Left forelimb (tissue), 1 donor: ENCODE measurements around the gene SLC35D1.
A peak's percentile ranks its signal among the peaks of the same experiment; 100 is the strongest.
"Not testable (repeated sequence)": the region's sequence is repeated elsewhere in the genome, so short reads cannot be mapped to it uniquely, and the experiment has no call there.

Source experiments
- DNase-seq: peaks from one replicate; pipeline ENCODE4 v3.0.0-alpha.2; 2018; ENCODE audit warnings: low spot score

The SLC35D1 gene

DNA sequence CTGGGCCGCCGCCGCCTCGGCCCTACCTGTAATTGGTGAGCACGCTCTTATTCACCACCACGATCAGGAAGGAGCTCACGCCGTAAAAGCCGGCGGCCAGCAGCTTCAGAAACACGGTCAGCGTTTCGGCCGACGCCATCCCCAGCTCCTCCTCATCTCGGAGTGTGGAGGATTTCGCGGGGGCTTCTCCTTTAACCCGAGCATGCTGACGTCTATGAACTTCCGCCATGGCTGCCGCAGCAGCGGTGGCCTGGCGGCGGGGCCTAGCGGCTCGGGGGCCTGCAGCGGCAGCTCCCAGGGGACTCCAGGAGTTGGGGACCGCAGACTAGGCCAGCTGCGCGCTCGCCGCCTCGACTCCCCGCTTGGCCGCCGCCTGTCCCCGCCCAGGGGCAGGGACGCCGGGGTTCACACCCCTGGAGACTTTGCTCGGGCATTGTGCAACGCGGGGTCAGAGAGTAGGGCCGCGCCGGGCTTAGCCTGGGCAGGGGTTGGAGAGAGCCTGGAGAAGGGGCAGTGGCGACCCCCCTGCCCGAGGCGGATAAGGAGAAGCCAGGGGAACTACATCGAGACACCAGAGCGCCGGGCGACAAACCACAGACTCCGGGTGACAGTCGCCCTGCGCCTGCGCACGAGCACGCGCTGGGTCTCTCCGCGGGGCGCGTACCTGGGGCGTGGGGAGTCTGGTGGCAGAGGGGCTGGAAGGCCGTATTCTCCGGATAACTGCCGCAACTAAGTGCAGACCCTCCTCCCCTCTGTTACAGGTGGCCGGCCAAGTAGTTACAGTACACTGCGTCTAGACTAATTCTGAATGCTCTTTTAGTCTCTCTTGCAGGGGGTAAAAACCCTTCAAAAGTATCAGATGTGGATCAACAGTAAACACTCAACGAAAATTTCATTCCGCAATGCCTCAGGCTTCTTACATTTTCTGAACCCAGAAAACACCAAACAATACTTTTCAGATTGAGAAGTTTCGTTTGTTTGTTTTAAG lies at the start of gene SLC35D1:
Gene SLC35D1, minus strand, starts transcription at position 364 of the 988 bp plus-strand sequence. Its CDS starts 135 bp downstream, at position 229.
- peak; percentile 90 for DNase-seq

DNA sequence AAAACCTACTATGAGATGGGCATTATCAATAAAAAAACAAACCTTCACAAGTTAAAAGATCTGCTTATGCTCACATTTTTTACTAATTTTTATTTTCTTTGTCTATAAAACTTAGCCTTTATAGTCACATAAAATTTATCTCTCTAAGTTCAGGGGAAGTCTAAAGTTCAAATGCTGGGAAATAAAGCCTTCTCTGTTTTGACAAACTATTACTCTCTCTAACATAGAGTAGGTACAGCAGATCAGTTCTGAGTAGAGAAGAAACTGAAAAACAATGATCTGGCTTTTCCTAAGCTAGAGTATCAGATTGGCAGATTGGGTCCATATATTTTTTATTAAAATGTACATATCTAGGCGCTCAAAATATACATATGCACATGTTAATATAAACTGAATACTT lies 49.6 kb upstream of the SLC35D1 start:
- no peak for DNase-seq

DNA sequence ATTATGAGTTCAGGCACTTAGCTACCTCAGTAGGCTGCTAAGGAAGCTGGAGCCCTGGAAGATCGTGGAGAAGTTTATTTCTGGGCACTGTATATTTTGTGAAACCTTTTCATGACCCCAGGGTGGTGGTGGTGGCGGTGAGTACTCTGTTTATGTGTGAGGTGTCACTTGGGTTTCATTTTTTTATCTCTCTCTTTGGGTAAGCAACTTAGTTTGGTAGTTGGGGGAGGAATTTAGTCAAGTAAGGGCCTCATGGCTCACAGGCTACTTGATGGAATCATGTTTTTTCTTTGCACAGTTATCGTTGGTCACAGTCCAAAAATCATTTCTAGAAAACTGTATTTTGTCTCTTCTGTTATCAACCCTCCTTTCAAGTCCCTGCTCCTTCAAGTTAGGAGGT lies 46.9 kb upstream of the SLC35D1 start:
- DNase-seq, result no peak

DNA sequence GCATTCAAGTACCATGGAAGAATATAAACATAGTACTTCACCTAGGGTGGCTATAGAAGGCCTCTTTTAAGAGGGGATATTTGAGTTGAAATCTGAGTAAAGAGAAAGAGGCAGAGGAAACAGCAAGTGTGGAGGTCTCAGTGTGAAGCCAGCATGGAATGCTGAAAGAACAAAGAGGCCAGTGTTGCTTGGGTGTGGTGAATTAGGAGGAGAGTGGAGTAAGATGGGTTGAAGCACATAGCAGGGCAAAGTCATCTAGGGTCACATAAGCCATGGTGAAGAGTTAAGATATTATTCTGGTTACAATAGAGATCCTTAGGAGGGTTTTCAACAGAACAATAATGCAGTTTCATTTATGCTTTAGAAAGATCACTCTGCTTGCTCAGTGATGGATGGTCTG lies 43.4 kb upstream of the SLC35D1 start:
- DNase-seq, result no peak

DNA sequence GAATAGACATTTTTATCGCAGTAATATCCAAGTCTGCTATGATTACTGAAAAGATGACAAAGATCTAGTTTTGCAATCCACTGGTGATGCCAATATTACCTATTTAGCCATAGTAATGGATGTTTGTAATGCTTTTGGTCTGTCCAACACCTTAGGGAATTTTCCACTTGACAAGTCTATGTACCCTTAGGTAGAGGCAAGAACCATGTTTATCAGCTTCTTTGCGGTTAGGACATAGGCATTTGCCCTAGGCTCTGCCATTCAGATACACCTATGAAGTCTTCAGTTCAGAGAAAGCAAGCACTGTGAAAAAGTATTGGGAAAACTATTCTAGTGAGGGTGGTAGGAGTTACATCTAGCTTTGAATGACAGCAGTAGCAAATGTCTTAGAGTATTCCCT lies 40.2 kb upstream of the SLC35D1 start:
- DNase-seq, result no peak

DNA sequence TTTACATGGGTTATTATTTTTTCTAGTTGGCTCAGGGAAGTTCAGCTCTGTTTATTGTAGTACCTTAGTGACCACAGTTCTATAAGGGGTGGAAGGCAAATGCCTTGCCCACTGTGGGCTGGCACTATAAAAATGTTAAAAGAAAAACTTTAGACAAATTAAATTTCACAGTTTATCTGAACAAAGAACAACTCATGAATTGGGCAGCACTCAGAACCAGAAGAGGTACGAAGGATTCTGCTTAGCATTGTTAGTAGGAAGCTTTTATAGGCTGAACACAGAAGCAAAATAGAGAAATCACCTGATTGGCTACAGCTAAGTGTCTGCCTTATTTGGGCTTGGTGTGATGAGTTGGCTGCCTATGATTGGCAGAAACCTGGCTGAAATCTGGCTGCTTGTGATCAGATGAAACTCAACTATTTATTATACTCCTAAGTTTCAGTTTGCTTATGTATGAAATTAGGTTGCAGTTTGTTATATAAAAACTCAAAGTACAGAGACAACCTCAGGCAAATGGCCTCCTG lies 35.8 kb upstream of the SLC35D1 start:
- DNase-seq, result no peak

DNA sequence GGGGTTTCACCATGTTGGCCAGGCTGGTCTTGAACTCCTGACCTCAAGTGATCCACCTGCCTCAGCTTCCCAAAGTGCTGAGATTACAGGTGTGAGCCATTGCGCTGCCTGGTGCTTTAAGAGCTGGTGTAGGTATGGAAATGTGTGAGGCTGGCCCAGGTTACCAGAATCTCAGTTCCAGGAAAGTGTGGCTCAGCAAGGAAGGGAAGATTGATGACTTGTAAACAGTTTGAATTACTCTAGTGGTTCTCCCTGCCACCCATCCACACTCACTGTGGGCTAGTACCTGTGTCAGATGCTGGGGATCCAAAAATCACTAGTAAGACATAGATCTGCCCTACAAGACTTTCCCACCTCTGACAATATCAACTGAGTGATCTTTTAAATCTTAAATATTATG lies 34.5 kb upstream of the SLC35D1 start:
- no peak for DNase-seq

DNA sequence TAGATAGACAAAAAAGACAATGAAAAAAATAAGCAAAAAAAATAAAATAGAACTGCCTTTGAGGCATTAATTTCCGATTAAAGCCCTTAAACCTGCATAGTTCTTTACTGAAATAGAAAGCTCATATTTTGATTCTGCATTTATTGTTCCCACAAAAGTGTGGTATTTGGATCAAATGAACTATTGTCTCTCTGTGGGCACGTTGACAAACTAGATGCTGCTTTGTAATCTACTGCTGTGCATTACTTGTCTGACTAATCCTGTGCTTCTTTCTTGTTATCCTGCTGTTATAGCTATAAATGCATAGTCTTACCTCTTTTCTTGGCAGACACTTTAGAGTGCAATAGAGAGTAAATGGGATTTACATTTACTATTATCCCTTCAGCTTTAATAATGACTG lies 31.4 kb upstream of the SLC35D1 start:
- DNase-seq, result no peak

DNA sequence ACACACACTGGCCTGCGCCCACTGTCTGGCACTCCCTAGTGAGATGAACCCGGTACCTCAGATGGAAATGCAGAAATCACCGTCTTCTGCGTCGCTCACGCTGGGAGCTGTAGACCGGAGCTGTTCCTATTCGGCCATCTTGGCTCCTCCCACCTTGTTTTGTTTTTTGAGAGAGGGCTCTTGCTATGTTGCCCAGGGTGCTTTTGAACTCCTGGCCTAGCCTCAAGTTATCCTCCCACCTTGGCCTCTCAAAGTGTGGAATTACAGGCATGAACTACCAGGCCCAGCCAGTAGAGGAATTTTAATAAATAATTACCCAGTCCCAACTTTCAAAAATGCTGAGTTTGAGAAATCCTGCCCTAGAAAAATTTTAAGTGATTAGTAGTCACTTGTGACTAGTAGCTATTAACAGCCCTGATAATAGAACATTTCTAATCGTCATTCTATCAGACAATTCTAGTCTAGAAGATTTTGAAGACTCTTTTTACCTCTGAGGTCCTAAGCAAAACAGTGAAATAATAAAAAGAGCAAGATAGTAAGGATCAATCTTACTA lies 30.9 kb upstream of the SLC35D1 start:
- no peak for DNase-seq

DNA sequence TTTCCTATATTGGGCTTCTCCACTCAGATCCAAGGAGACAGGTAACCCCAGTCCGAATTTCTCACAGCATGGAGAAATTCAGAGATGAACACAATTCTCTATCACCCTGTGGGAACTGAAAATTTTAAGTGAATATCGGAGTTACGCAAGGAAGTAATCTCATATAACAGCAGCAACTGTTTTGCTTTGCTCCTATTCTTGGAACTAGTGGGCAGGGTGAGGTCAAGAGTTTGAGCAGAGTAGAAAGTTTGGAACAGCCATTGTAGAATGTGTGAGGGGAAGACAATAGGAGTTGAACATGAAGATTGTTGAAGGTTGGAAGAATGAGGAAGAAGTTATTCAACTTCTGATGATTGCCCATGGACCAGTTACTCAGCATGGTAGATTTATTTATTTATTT lies 24.3 kb upstream of the SLC35D1 start:
- DNase-seq, result no peak

DNA sequence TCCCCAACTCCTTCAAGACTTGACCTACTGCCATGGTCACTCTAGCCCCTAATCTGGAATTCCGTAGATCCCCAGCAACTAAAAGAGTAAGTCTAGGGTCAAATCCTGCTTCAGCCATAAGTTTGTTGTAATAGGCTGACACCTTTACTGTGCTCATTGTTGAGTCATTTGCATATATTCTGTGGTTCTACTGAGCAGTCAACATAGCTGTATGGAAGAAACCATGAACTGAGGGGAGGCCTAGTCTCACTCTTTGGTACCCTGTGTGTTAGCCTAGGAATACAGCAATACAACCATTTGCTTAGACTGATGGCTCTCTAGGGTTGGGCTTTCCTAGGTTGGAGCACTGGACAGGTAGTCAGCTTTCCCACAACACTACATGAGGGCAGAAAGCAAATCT lies 23.6 kb upstream of the SLC35D1 start:
- no peak for DNase-seq

DNA sequence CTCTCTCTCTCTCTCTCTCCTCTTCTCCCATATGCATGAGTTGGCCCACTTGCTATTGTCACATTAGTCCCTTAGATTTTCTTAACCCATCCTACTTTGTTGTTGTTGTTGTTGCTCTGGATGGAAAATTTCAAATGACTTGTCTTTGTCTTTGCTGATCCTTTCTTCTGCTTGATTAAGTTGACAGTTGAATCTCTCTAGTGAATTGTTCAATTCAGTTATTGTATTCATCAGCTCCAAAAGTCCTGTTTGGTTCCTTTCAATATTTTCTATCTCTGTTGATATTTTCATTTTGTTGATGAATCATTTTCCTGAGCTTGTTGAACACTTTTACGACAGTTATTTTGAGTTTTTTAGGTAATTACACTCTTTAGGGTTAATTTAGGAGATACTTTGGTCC lies 18.8 kb upstream of the SLC35D1 start:
- no peak for DNase-seq

DNA sequence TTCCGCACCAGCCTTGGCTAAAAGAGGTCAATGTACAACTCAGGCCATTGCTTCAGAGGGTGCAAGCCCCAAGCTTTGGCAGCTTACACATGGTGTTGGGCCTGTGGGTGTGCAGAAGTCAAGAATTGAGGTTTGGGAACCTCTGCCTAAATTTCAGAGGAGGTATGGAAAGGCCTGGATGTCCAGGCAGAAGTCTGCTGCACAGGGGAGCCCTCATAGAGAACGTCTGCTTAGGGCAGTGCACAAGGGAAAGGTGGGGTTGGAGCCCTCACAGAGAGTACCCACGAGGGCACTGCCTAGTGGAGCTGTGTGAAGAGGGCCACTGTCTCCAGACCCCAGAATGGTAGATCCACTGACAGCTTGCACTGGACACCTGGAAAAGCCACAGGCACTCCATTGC lies 13.7 kb upstream of the SLC35D1 start:
- DNase-seq, result not testable (repeated sequence)

DNA sequence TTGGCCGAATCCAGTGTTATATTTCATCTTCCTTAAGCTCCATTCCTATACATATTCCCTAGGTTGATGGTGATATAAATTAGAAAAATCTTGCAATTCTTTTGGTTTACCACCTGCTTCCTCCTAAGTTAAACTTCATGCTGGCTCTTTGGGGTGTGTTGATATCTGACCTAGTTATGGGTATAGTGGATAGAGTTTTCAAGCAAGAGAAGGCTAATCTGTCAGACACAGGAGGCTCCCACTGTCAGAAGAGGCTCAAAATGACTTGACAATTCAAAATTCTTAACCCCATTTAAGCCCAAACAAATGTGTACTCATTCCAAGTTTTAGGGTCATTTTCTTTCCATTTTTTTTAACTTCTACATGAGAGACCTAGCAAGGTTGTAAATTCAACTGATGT lies 8.5 kb upstream of the SLC35D1 start:
- DNase-seq, result no peak

DNA sequence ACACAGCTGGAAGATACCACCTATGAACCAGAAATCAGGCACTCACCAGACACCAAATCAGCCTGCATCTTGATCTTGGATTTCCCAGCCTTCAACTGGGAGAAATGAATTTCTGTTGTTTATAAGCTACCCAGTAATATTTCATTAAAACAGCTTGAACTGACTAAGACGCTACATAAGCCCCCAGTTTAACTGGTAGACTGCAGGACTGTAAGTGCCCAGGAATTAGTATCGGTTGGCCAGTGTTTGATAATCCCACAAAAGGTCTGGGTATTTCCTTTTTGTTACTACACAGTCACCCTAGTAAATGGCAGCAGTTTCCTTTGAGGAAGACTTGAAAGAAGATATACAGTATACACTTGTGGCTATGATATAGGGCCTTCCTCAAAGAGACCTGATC lies 7.3 kb upstream of the SLC35D1 start:
- no peak for DNase-seq

DNA sequence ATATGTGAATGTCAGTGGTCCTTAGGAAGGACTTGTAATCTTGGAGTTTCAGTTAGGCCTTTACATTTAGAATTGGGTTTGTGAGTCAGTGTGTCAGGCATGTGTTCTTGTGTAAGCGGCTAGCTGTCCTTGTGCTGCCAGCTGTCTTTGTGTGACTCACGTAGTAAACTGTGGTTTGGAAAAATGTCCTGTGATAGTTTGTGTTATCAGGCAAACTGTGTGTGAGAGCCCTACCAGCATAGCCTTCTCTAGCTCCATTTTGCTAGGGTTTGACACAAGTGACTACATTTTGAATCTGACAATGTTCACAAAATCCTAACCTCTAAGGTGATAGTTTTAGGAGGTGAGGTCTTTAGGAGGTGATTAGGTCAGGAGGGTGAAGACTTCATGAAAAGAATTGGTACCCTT lies 6.9 kb upstream of the SLC35D1 start:
- no peak for DNase-seq

DNA sequence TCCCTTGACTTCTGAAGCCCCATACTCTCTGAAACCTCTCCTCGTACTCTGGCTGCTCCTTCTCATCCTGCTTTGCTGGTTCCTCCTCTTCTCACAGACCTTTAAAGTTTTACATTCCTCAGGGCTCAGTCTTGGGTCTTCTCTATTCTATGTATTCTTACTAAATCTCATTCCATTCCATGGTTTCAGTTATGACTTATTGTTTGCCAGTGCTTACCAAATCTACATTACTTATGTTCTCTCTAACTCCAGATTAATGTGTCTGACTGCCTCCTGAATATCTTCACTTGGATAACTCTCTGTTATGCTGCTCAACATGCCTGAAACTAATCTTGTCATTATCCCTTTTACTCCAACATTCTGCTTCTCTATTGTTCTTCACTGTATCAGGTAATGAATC lies 5.4 kb upstream of the SLC35D1 start:
- DNase-seq, result no peak

DNA sequence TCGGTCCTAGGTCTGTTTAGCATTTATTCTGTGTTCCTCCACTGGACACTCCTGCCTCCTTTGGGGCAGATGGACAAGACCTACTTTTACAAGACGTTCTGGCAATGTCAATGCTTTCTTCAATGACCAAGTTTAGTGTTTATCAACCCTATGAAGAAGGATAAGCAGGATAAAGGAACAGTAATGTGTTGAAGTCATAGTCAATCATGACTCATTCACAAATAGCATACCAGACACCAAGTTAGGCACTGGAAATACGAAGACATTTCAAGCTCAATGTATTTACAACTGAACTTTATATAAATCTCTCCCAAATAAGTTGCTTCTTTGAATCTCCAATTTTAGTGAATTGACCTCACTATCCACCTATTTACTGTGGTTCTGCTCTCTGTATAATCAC lies 4.8 kb upstream of the SLC35D1 start:
- no peak for DNase-seq

DNA sequence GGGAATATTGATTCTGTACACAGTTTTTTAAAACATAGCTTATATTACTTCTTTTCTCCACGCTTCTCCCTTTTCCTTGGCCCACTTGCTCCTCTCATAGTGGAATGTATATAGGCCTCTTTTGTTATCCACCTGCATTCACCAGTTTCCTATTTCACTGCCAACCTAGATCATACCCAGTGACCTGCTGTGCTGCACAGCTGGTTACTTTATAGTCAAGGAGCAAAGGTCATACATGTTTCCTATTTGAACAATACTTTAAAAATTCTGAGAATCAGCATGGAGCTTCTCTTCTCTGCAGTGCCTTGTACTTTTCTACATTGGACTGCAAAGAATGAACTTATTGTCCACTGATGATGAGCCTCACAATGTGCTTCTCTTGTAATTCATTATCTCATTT lies 4.3 kb upstream of the SLC35D1 start:
- DNase-seq, result no peak

DNA sequence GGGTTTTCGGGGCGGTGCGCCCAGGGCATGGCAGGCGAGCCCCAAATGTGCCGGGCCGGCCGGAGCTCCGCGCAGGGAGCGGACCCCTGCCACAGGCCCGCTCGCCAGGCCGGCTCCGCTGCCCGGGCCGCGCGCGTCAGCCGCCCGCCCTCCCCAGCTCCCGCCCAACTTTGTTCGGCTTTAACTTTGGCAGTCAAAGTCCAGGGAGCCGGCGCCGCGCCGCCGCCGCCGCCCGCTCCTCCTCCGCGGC lies 488 bp downstream of the SLC35D1 start:
- DNase-seq, result no peak

DNA sequence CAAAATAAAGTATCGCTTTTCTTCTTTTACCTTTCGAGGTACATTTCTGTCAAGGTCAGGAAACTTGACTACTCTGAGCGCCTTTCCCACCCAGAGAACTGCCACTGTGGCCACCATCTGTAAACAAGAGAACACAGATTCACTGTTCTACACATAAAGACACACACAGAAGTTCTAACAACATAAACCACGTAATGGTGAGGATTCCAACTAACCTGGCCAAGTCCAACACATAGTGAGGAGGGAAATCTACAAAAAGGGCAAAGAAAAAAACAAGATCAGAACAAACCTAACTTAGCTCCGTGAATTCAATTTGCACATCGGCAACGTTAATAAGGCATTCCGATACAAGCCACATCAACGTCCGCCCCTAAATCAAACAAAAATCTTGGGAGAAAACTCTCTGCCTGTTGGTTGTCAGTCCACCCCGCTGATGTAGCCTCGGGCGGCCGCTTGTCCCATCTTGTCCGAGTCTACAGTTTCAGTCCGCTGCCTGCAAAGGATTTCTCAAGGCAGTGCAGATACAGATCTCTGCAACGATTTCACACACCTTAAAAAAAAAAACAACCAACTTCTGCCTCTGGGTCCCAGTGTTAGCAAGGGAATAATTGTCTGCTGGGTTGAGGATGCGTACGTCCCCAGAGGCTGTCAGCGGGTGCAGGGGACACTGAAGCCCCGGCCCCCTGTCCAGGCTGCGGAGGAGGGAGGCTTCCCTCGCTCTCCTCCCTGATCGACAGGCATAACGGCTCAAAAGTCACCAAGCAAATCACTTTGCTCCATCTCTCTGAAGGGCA lies 1.0 kb downstream of the SLC35D1 start:
- DNase-seq, result no peak

DNA sequence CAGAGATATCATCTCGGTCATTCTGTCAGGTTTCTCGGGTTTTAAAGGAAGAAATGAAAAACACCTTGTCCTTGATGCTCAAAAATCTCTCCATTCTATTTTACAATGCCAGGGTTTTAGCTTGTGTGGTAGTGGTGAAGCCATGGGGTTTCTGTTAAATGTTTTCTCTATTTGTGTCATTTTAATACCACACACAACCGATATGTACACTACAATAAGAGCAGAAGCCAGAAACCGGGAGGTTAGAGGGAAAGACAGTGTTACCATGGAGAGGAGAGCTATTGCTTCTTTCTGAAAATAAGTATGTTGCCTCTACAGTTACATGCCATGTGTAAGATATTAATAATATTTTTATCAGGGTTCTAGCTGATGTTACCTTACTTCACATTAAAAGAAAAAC lies 2.8 kb downstream of the SLC35D1 start:
- DNase-seq, result no peak
